H9 (cell line): ENCODE data around the gene BLOC1S5. TPM values are rescaled to one million over a fixed set of nuclear protein-coding genes. Genes with fewer than 3 reads are reported as not detected.

Experiments
- DNase-seq: peaks from one replicate; pipeline ENCODE4 v3.0.0-alpha.2; 2017
- H2AFZ ChIP-seq: one replicate; pipeline ENCODE4 v1.6.1; 2013; ENCODE audit warnings: mild to moderate bottlenecking, low read length, control low read depth, moderate library complexity
- H2AK5ac ChIP-seq: 2 replicates; pipeline ENCODE4 v1.6.1; 2013; ENCODE audit warnings: low read length, control low read depth, mixed read lengths; ENCODE audit not compliant: insufficient read length
- H2BK120ac ChIP-seq: one replicate; pipeline ENCODE4 v1.6.1; 2013; ENCODE audit warnings: low read depth, mild to moderate bottlenecking, low read length, control low read depth, inconsistent platforms; ENCODE audit not compliant: poor library complexity, severe bottlenecking
- H2BK12ac ChIP-seq: 2 replicates; pipeline ENCODE4 v1.6.1; 2013; ENCODE audit warnings: low read length, control low read depth, mixed read lengths, low read depth; ENCODE audit not compliant: insufficient read length
- H2BK15ac ChIP-seq: 2 replicates; pipeline ENCODE4 v1.6.1; 2013; ENCODE audit warnings: low read depth, low read length, control low read depth
- H2BK20ac ChIP-seq: one replicate; pipeline ENCODE4 v1.6.1; 2013; ENCODE audit warnings: low read depth, mild to moderate bottlenecking, low read length, control low read depth, inconsistent platforms; ENCODE audit not compliant: poor library complexity, severe bottlenecking
- H2BK5ac ChIP-seq: 2 replicates; pipeline ENCODE4 v1.6.1; 2013; ENCODE audit warnings: low read length, control low read depth, mixed read lengths; ENCODE audit not compliant: insufficient read length
- H3K14ac ChIP-seq: 2 replicates; pipeline ENCODE4 v1.6.1; 2013; ENCODE audit warnings: low read length, control low read depth; ENCODE audit not compliant: insufficient read depth
- H3K18ac ChIP-seq: 2 replicates; pipeline ENCODE4 v1.6.1; 2013; ENCODE audit warnings: low read depth, mild to moderate bottlenecking, mixed read lengths, low read length, control low read depth; ENCODE audit not compliant: insufficient read length
- H3K23ac ChIP-seq: 2 replicates; pipeline ENCODE4 v1.6.1; 2013; ENCODE audit warnings: low read length, control low read depth, mixed read lengths, low read depth; ENCODE audit not compliant: insufficient read length
- H3K23me2 ChIP-seq: 2 replicates; pipeline ENCODE4 v1.6.1; 2013; ENCODE audit warnings: low read depth, mild to moderate bottlenecking, mixed read lengths, low read length, control low read depth; ENCODE audit not compliant: insufficient read length, poor library complexity, severe bottlenecking
- H3K27ac ChIP-seq: 2 replicates; pipeline ENCODE4 v1.5.1; 2013; ENCODE audit warnings: low read length, control low read depth, mixed read lengths, low read depth; ENCODE audit not compliant: insufficient read length
- H3K27me3 ChIP-seq: 2 replicates; pipeline ENCODE4 v1.6.1; 2013; ENCODE audit warnings: low read length, control low read depth, inconsistent platforms; ENCODE audit not compliant: insufficient read depth
- H3K4ac ChIP-seq: 2 replicates; pipeline ENCODE4 v1.6.1; 2013; ENCODE audit warnings: low read depth, mild to moderate bottlenecking, control low read depth, inconsistent platforms, low read length, moderate library complexity
- H3K4me1 ChIP-seq: 2 replicates; pipeline ENCODE4 v1.6.1; 2013; ENCODE audit warnings: low read length, control low read depth, inconsistent platforms; ENCODE audit not compliant: insufficient read depth
- H3K4me2 ChIP-seq: 2 replicates; pipeline ENCODE4 v1.6.1; 2013; ENCODE audit warnings: low read length, control low read depth, mixed read lengths; ENCODE audit not compliant: insufficient read length, insufficient read depth
- H3K56ac ChIP-seq: 2 replicates; pipeline ENCODE4 v1.6.1; 2013; ENCODE audit warnings: low read depth, mild to moderate bottlenecking, mixed read lengths, low read length, control low read depth; ENCODE audit not compliant: insufficient read length
- H3K79me1 ChIP-seq: 2 replicates; pipeline ENCODE4 v1.6.1; 2013; ENCODE audit warnings: low read depth, mild to moderate bottlenecking, moderate library complexity, low read length, control low read depth, inconsistent platforms; ENCODE audit not compliant: insufficient read depth, poor library complexity, severe bottlenecking
- H3K79me2 ChIP-seq: 2 replicates; pipeline ENCODE4 v1.6.1; 2013; ENCODE audit warnings: low read length, control low read depth, inconsistent platforms; ENCODE audit not compliant: insufficient read depth
- H3K9ac ChIP-seq: 2 replicates; pipeline ENCODE4 v1.6.1; 2013; ENCODE audit warnings: low read length, control low read depth, mixed read lengths; ENCODE audit not compliant: insufficient read length; ENCODE audit errors: extremely low read depth
- H3K9me3 ChIP-seq: one replicate; pipeline ENCODE4 v1.6.1; 2013; ENCODE audit warnings: low read depth, low read length, inconsistent platforms; ENCODE audit not compliant: control insufficient read depth
- H3T11ph ChIP-seq: one replicate; pipeline ENCODE4 v1.6.1; 2013; ENCODE audit warnings: mild to moderate bottlenecking, low read length, control low read depth, inconsistent platforms
- H4K20me1 ChIP-seq: one replicate; pipeline ENCODE4 v1.6.1; 2013; ENCODE audit not compliant: control insufficient read depth, insufficient read length, insufficient read depth
- H4K5ac ChIP-seq: 2 replicates; pipeline ENCODE4 v1.6.1; 2013; ENCODE audit warnings: low read depth, mild to moderate bottlenecking, mixed read lengths, low read length, control low read depth; ENCODE audit not compliant: insufficient read length
- H4K8ac ChIP-seq: replicated peaks from 2 replicates; pipeline ENCODE4 v1.6.1; 2013; ENCODE audit warnings: low read length, control low read depth, mixed read lengths, low read depth; ENCODE audit not compliant: insufficient read length
- H4K91ac ChIP-seq: 2 replicates; pipeline ENCODE4 v1.6.1; 2013; ENCODE audit warnings: low read depth, mild to moderate bottlenecking, moderate library complexity, mixed read lengths, low read length, control low read depth; ENCODE audit not compliant: insufficient read length
- H3K27ac Mint-ChIP-seq, 3 experiments: 2 replicates in 2 of 3; 3 replicates in 1 of 3; pipeline ENCODE4 v1.8.0; 2020 to 2021; ENCODE audit warnings: mixed read lengths in 3 of 3, mild to moderate bottlenecking in 1 of 3, moderate library complexity in 1 of 3
- H3K27me3 Mint-ChIP-seq: 2 replicates; pipeline ENCODE4 v1.8.0; 2021; ENCODE audit warnings: low read depth, mild to moderate bottlenecking, moderate library complexity, mixed read lengths
- H3K36me3 Mint-ChIP-seq, 3 experiments: 2 replicates in 2 of 3; 3 replicates in 1 of 3; pipeline ENCODE4 v1.8.0; 2020 to 2021; ENCODE audit warnings: low read depth in 3 of 3, mixed read lengths in 3 of 3; ENCODE audit not compliant: insufficient read depth in 1 of 3
- H3K4me1 Mint-ChIP-seq, 2 experiments: 2 replicates each; pipeline ENCODE4 v1.8.0; 2020; ENCODE audit warnings: mixed read lengths in 2 of 2
- H3K4me3 Mint-ChIP-seq, 2 experiments: 2 replicates in 1 of 2; 3 replicates in 1 of 2; pipeline ENCODE4 v1.8.0; 2020 to 2021; ENCODE audit warnings: mild to moderate bottlenecking in 2 of 2, mixed read lengths in 2 of 2, moderate library complexity in 1 of 2
- H3K9me3 Mint-ChIP-seq, 2 experiments: 2 replicates in 1 of 2; 3 replicates in 1 of 2; pipeline ENCODE4 v1.8.0; 2020; ENCODE audit warnings: mild to moderate bottlenecking in 2 of 2, mixed read lengths in 2 of 2, moderate library complexity in 1 of 2
- CTCF ChIP-seq: fragments of 200-600 bp; sonication (generic); conservative IDR thresholded peaks from 3 replicates; pipeline ENCODE4 v1.8.0; 2021; ENCODE audit warnings: antibody characterized with exemption, mild to moderate bottlenecking
- WGBS: extraction: QIAGEN DNeasy Blood & Tissue Kit; methylation state at CpG from one replicate; pipeline ENCODE4 v1.1.7; 2013; ENCODE audit warnings: missing lambda C conversion rate, low lambda C conversion rate, mixed read lengths; ENCODE audit not compliant: insufficient read length; ENCODE audit errors: extremely low coverage; 5-methylcytosine and 5-hydroxymethylcytosine counted together
- total RNA-seq: library from RNA; stranded (reverse); gene quantifications from 2 replicates; pipeline ENCODE4 v1.2.1, GENCODE V29; 2021

The BLOC1S5 gene
- total RNA-seq, 1 experiment from 2014 or later, result 15.6 TPM

GRCh38 chr6:8079126-8079525 lies 14.9 kb upstream of the BLOC1S5 start:
- no peak overlapping the region for H2BK5ac ChIP-seq
- WGBS, result no CpG with 5 or more reads among the region's 2 CpGs
- H3K4me1 Mint-ChIP-seq, result peaks cover 0 to 3% of the 10 kb centered on the region in 2 experiments; a peak in 1 of 4 replicates
- no peaks in the 10 kb centered on the region for H3K79me1 ChIP-seq
- no peaks in the 10 kb centered on the region for H3K4me1 ChIP-seq
- H3K56ac ChIP-seq, result no peak overlapping the region
- no peak overlapping the region for H4K8ac ChIP-seq
- no peaks in the 10 kb centered on the region for H3K27me3 Mint-ChIP-seq
- no peaks in the 10 kb centered on the region for H3K27me3 ChIP-seq
- H4K91ac ChIP-seq, result no peak overlapping the region
- no peaks in the 10 kb centered on the region for H4K20me1 ChIP-seq
- no peak for DNase-seq
- no peak overlapping the region for H3K23ac ChIP-seq
- no peak overlapping the region for H2BK15ac ChIP-seq
- no peak overlapping the region for H3K9ac ChIP-seq
- peaks cover 0 to 6% of the 10 kb centered on the region in 2 experiments; a peak in 2 of 5 replicates for H3K9me3 Mint-ChIP-seq
- peaks cover 2% of the 10 kb centered on the region; the same call in 1 of the 2 replicates for H3K79me2 ChIP-seq
- no peak overlapping the region for H3K4me3 Mint-ChIP-seq
- TF ChIP-seq CTCF, result no peak
- no peaks in the 10 kb centered on the region for H3K9me3 ChIP-seq
- H2BK12ac ChIP-seq, result no peak overlapping the region
- no peak overlapping the region for H2BK20ac ChIP-seq
- H3K4me2 ChIP-seq, result no peak overlapping the region
- H3K36me3 Mint-ChIP-seq, result peaks cover 20 to 38% (median 37%) of the 10 kb centered on the region in 3 experiments
- H3K23me2 ChIP-seq, result no peaks in the 10 kb centered on the region
- H3K4ac ChIP-seq, result no peak overlapping the region
- H3K14ac ChIP-seq, result no peak overlapping the region
- H4K5ac ChIP-seq, result no peak overlapping the region
- no peak overlapping the region for H3K18ac ChIP-seq
- H2BK120ac ChIP-seq, result no peak overlapping the region
- H3K27ac ChIP-seq, result no peak overlapping the region
- H2AFZ ChIP-seq, result no peak overlapping the region
- no peak overlapping the region for H3T11ph ChIP-seq
- H3K27ac Mint-ChIP-seq, result no peak overlapping the region
- no peak overlapping the region for H2AK5ac ChIP-seq
